IPS-18c (cell line): ENCODE results near the gene ARHGAP32.

Source experiments
- H3K4me3 ChIP-seq: 2 replicates; pipeline ENCODE4 v1.7.0; 2013; ENCODE audit warnings: low read depth, mild to moderate bottlenecking, low read length, moderate library complexity; ENCODE audit not compliant: insufficient read depth
- H3K9me3 ChIP-seq: one replicate; pipeline ENCODE4 v1.6.1; 2013; ENCODE audit warnings: mild to moderate bottlenecking, low read length, moderate library complexity; ENCODE audit not compliant: control insufficient read depth, insufficient read depth

The ARHGAP32 gene

DNA sequence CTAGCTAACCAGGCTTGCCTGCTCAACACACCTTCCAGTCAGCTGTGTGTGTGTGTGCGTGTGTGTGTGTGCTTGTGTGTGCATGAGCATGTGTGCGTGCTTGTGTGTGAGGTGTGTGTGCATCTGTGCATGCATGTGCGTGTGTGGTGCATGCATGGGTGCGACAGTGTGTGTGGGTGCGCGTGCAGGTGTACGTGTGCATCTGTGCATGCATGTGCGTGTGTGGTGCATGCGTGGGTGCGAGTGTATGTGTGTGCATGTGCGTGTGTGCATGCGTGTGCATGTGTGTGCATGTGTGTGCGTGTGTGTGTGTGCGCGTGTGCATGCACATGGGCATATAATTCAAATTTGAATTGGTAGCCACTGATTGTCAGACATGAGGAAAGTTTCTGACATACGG is 239.0 kb downstream of the ARHGAP32 start:
- peaks cover 5% of the 10 kb centered on the region for H3K9me3 ChIP-seq
- H3K4me3 ChIP-seq = no peak overlapping the region

DNA sequence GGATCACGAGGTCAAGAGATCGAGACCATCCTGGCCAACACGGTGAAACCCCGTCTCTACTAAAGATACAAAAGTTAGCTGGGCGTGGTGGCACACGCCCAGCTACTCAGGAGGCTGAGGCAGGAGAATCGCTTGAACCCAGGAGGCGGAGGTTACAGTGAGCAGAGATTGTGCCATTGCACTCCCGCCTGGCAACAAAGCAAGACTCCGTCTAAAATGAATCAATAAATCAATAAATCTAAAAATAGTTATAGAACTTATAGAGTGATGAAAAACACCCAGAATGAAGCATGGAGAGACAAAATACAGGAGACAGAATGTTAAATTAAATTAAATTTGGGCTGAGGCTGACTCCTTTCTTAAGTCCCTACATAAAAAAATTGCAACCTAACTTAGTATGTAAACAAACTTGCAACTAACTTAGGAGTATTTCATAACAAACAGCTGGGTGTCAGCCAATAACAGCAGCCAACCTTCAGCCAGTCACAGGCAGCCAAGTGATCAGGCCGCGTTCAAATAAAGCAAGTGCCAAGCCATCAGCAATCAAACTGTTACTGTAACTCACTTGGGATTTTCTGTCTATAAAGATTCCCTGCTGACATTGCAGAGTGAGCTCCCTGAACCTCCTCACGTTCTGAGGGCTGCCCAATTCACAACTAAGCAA is 242.2 kb downstream of the ARHGAP32 start:
- Histone ChIP-seq H3K9me3 (peaks cover 5% of the 10 kb centered on the region), H3K4me3 (no peak overlapping the region)

DNA sequence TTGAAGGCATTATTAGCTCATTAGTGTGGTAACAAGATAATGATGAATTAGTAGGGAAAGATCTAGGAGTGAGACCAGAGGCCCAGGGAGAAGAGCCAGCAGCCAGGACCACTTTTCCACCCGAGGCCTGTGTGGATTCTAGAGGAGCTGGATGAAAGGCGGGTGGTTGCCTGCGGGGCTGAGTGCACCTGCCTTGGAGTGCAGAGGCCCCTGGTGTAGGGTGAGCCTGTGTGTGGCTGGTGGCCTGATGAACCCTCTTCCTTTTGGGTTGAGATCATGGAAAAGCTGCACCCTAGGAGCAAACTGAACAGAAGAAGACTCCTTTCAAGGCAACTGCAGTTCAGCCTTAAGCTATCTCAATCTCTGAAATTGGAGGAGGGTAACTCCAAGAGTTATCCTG is 243.5 kb downstream of the ARHGAP32 start:
- H3K9me3 ChIP-seq = peaks cover 5% of the 10 kb centered on the region
- no peak overlapping the region for H3K4me3 ChIP-seq

DNA sequence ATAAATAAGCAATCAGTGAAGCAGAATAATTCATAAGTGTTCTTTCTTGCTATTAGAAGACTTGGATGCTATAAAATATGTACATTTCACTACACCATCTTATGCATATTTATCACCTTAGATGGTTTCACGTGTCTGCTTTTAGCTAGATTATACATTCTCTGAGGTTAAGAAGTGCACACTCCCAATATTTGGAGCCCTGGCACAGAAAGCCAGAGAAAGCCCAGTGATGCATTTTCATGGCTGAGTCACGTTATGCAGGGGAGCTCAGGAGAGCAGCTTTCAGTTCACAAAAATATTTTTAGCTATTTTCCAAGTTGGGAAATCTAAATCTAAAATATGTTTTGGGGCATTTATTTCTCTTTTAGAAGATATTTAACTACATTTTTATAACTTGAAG is 244.4 kb downstream of the ARHGAP32 start:
- Histone ChIP-seq H3K4me3 (no peak overlapping the region), H3K9me3 (peaks cover 2% of the 10 kb centered on the region)

DNA sequence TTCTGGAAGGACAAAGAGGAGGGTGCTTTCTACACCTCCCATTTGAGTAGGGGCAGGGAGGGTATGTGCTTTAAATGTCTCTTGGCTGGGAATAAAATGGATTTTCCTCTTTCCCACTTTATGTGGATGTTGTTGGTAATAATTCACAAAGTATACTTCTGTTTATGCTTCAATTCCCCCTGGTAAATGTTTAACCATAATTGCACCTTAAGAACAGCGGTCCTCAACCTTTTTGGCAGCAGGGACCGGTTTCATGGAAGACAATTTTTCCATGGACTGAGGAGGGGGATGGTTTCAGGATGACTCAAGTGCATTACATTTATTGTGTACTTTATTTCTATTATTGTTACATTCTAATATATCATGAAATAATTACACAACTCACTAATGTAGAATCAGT is 245.5 kb downstream of the ARHGAP32 start:
- Histone ChIP-seq H3K4me3 (no peak overlapping the region), H3K9me3 (peaks cover 2% of the 10 kb centered on the region)

DNA sequence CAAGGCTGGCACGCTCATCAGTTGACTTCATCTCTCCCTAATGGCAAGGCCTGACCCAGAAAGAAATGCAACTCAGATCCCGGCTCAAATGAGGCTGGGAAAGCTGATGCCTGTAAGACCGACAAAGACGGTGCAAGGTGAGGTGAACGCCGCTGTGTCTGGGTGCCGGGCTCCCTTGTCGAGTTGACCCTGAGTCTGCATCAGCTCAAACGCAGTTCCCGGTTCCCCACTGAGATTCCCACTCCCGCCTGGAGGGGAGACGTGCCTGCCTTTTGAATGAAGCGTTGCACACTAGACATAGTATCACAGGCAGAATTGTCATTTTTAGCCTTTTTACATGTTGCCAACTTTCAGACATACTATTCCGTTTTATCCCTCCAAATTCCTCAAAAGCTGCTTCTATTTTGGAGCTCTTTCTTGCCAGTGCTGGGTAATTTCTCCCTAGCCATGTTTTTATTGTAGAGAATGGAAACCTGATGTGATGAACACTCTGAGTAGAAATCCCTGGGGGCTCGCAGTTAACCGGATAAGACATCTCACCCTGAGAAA is 248.6 kb downstream of the ARHGAP32 start:
- no peak overlapping the region for H3K4me3 ChIP-seq
- peaks cover 2% of the 10 kb centered on the region for H3K9me3 ChIP-seq

DNA sequence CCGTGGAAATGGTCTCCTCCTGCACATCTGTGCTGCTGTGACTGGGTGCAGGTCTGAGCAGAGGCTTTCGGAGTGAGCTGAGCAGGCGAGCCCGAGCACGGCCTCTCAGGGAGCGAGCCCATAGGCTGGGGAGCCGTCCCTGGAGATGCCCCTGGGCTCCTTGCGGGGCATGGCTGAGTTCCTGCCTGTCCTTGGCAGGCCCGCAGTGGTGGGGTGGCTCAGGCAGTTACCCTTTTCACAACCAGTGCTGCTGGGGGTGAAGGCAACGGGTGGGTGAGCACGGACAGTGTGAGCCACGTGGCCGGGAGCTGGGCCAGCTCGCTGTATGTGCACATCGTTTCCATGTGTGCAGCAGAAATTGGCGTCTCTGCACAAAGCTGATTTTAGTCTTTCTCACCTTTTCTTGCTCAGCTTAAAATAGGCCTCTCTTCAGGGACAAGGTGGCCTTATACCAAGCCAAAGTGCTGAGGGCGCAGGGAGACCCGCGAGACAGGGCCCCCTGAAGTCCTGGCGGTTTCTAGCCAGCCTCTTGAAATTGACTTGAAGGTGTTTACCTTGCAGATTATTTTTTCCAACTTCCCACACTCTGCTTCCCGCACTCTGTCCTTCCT is 249.2 kb downstream of the ARHGAP32 start, which contains the start of gene TP53AIP1:
TSS of gene TP53AIP1 (minus strand) at position 55 of the 611 bp plus-strand sequence. CDS start 5,053 bp downstream, outside the sequence.
- H3K4me3 ChIP-seq = no peak within 1 kb of the TSS
- H3K9me3 ChIP-seq = peaks cover 2% of the 10 kb centered on the region

DNA sequence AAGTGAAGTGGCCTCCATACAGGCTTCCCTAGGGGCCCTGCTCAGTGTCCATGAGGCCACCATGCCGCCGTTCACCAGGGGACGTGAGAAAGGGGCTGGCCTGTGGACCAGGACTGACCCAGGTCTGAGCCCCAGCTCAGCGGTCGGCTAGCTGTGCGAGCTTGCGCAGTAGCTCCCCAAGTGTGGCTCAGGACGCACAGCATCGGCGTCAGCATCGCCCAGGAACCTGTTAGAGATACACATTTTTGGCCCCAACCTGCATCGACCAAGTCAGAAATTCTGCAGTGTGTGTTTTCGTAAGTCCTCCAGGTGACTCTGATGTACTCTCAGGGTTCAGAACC is 249.9 kb downstream of the ARHGAP32 start:
- no peak overlapping the region for H3K4me3 ChIP-seq
- H3K9me3 ChIP-seq = peaks cover 2% of the 10 kb centered on the region

DNA sequence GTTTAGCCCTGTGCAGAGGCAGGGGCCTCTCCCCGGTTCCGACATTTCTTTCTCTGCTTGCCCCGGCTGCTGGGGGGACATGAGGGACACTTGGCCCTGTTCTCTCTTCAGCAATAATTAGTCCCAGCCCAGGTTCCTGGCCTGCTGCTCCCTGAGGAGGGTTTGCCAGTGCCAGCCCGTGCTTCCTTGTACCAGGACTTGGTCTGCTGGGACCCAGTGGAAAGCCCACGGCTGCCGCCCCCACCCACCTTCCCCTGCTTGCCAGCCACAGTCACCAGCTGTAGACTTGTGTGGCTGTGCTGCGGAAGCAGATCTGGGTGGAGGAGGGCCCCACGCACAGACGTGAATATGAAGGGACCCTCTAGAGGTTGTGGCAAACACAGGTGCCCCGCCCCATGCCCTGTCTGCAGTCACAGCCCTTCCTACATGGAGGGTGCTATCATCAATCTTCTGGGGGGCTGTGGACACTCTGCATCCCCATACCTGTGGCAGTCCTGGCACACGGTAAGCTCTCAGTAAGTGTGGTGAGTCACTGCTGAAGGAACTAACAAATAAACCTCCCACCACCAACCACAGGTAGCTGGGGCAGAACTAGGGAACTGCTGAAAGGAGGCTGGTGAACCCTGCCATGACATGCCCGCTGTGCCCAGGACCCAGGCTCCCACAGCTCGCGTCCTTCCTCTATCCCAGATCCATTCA is 250.4 kb downstream of the ARHGAP32 start:
- no peak overlapping the region for H3K4me3 ChIP-seq
- H3K9me3 ChIP-seq = peaks cover 2% of the 10 kb centered on the region

DNA sequence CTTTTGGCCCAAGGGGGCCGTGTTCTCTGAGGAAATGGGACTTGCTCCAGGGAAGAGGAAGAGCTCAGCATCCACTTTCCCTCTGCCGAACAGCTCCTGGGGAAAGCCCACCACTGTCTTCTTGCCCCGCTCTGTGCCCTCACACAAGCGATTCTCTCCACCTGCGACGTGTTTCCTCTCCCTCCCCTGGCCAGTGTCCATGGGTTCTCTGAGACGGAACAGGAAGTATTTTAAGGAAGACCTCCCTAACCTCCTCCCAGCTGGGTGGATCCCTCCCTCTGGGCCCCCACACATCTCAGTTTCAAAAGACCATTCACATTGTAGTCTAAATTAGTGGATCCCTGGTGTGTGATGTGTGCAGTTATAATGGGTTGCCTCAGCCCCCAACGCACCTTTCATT is 251.0 kb downstream of the ARHGAP32 start:
- H3K4me3 ChIP-seq = no peak overlapping the region
- H3K9me3 ChIP-seq = peaks cover 2% of the 10 kb centered on the region

DNA sequence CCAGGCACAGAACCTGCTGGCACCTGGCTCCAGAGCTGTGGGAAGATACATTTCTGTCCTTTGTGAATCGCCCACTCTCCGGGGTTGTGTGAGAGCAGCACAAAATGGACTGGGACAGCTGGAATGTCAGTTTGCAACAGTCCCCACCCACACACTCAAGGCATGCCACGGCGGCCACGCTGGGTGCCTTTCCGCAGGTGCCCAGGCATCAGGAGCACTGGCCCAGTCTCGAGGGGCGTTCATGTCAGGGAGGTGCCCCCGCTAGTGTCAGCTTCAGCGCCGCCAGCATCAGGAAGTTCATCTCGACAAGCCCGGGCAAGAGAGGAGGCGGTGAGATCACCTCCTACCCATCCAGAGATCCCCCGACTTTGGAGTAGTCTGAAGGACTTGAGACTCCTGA is 251.5 kb downstream of the ARHGAP32 start:
- H3K9me3 ChIP-seq = peaks cover 2% of the 10 kb centered on the region
- H3K4me3 ChIP-seq = no peak overlapping the region

DNA sequence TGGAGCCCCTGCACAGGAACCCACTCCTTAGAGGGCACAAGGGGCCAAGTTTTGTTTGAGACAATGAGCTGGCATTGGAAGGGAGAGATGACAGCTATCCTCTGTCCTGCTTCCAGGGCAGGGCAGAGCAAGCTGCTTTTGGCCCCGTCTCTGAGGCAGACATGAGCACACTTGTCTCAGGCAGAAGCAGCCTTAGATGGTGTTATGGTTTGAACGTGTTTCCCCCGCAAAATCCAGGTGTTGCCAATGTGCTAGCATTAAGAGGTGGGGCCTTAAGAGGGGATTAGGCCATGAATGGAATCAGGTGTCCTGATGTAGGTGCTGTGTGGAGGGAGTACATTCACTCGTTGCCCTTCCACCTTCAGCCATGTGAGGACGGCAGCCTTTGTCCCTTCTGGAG is 252.0 kb downstream of the ARHGAP32 start:
- no peak overlapping the region for H3K4me3 ChIP-seq
- H3K9me3 ChIP-seq = peaks cover 2% of the 10 kb centered on the region

DNA sequence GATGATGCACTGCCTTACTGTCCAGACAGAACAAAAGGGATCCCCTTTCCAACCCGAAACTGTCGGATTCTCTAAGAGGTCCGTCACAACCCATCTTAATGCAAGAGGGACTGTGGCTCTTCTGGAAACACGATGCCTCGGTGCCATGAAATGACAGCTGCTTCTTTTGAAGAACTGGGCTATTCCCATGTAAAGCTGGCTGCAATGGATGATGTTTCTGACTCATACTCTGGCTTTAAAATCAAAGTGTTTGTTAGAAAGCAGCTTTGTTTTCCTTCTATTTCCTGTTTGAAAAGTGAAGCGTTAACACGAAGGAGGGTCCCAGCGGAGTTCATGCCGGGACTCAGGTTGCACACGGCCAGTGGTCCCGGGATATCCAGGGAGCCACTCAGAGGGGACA is 252.5 kb downstream of the ARHGAP32 start:
- peaks cover 2% of the 10 kb centered on the region for H3K9me3 ChIP-seq
- H3K4me3 ChIP-seq = no peak overlapping the region

DNA sequence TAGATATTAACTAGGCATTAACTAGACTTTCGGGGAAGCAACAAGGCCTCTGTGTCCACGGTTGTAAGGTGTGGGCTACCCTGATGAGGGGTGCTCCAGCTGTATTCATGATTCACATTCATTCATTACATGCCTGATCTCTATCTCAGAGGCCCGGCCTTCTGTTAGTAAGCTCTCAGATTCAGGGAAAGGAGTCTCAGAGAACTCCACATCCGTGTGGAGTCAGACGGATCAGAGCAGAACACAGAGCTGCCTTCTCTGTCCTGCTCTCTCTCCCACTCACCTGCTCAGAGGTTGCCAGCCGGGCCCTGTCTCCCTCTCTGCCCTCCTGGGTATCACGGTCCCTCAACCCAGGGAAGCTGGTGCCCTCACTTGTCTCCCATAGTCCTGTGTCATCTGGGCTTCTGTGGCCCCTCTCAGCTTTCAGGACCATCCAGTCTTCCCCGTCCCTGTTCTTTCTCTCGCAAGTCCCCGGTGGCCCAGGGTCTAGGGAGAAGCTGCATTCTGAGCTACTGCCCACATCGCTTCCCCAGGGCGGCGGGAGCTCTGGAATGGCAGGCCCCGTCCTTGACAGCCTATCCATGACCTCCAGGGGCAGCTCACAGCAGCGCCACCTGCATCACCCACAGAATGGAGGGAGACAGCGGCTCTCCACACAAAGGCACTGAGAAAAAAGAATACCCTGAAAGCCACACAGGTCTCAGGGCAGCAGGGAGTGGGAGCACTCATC is 253.8 kb downstream of the ARHGAP32 start:
- Histone ChIP-seq H3K9me3 (peaks cover 2% of the 10 kb centered on the region), H3K4me3 (no peak overlapping the region)

DNA sequence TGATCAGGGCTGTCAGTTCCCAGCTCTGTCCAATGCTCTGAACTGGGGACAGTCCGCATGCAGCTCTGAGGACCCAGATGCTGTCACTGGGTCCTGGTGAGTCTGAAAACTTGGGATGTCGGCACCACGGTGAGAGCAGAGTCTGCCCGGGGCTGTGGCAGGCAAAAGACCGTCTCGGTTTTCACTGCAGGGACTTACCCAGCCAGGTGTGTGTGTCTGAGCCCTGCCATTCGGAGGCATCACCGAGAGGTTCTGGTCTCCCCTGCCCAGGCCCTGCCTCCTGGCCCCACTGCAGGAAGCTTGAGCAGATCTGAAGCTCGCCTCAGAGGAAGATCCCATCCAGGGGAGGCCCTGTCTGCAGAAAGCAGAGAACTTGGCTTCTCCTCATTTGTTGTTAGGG is 254.6 kb downstream of the ARHGAP32 start:
- Histone ChIP-seq H3K9me3 (no peaks in the 10 kb centered on the region), H3K4me3 (no peak overlapping the region)

DNA sequence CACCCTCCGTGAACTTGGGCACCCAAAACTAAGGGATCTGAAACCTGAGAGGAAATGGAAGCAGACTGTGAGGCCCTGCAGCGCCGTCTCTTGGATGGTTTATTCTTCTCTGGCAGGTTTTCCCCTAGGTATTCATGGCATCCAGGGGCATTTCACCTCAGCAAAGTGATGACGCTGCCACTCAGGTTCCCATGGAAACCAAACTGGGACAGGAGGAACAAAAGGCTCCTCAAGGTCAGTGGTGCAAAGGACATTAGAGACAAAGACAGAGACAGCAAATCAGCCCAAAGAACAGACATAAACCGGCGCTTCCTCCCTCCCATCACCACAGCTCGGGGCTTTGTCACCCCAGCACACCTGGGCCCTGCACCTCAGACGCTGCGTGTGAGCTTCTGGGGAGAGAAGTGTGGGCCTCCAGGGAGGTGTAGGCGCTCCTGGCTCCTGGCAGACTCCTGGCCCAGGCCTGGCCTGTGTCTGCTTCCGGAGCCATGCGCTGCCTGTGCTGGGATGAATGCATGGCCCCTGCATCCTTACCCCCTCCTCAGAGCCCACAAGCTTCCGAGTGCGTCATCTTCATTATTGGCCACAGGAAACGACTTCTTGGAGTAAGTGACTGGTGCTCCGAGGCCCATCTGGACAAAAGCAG is 255.4 kb downstream of the ARHGAP32 start:
- Histone ChIP-seq H3K9me3 (no peaks in the 10 kb centered on the region), H3K4me3 (no peak overlapping the region)

DNA sequence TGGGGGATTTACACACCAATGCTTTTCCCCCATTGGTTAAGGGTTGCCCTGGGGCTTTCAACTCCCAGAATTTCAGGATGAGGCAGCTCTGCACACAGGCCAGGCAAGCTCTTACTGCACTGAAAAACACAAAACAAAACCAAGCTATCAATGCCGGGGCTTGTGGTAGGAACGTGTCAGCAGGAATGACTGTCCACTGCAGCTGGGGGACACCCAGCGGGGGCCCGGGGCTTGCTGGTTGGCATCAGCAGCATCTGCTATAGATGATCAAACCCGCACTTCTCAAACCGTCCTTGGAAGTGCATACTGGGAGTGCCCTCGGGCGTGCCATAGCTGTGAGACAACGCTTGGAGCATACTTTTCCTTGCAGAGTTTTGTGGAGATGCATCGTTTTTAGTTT is 257.2 kb downstream of the ARHGAP32 start:
- no peak overlapping the region for H3K4me3 ChIP-seq

More for the DNA sequence above, 257.2 kb downstream of the ARHGAP32 start:
- no peaks in the 10 kb centered on the region for H3K9me3 ChIP-seq
